HCT116 (cell line): ENCODE data around the gene RRAS2. TPM values are rescaled to one million over a fixed set of nuclear protein-coding genes. Genes with fewer than 3 reads are reported as not detected.

Experiments
- ATAC-seq: fragments of 200-7000 bp; cut with Tn5 transposase; 2 replicates; pipeline ENCODE4 v1.9.1; 2020; ENCODE audit warnings: mild to moderate bottlenecking, moderate library complexity
- BruUV-seq: library from RNA; stranded (reverse); fragments of 400-500 nt; replicated peaks from 2 replicates; lab custom pipeline; 2021; lab: Mats Ljungman, UMichigan
- CTCF ChIA-PET: fragments of 300-600 bp; sonication (Branson Sonifier 250); formaldehyde crosslinking; loops from one replicate; lab custom pipeline; 2021; ENCODE audit warnings: antibody characterized with exemption; lab: Charles Lee
- POLR2A ChIA-PET: fragments of 300-600, 350-600 bp; sonication (Branson Sonifier 250); formaldehyde crosslinking; loops from one replicate; lab custom pipeline; 2021; ENCODE audit warnings: antibody characterized with exemption; lab: Charles Lee
- RAD21 ChIA-PET, 2 experiments: fragments of 300-600 bp; sonication (Branson Sonifier 250); formaldehyde crosslinking; loops; one replicate each; lab custom pipeline; 2023; ENCODE audit warnings: low total read pairs in 2 of 2; ENCODE audit not compliant: uncharacterized antibody in 2 of 2, unreplicated experiment in 2 of 2, low non-redundant PET in 1 of 2; lab: Charles Lee
- DNase-seq: peaks from one replicate; pipeline ENCODE4 v3.0.0-alpha.2; 2010; ENCODE audit warnings: low read depth, low spot score
- H2AFZ ChIP-seq: fragments of 200-600 bp; shearing (Covaris generic), sonication (generic); 2 replicates; pipeline ENCODE4 v1.6.1; 2017; ENCODE audit warnings: low read depth, mixed run types, mixed read lengths, antibody characterized with exemption, low read length; ENCODE audit not compliant: poor library complexity, severe bottlenecking
- H3K27ac ChIP-seq: 2 replicates; pipeline ENCODE4 v1.5.1; 2012; ENCODE audit warnings: low read depth, low read length
- H3K27me3 ChIP-seq: fragments of 200-600 bp; sonication (generic); 2 replicates; pipeline ENCODE4 v1.6.1; 2016; ENCODE audit warnings: mixed run types, low read length, mixed read lengths; ENCODE audit not compliant: insufficient read depth
- H3K36me3 ChIP-seq, 2 experiments: fragments of 200-500 bp in 1 of 2; fragments of 200-600 bp in 1 of 2; sonication (Bioruptor generic) in 1 of 2; sonication (generic) in 1 of 2; 2 replicates each; pipeline versions ENCODE4 v1.5.1 to v1.6.1; 2014 to 2016; ENCODE audit warnings: low read length in 2 of 2, inconsistent platforms in 1 of 2, mixed read lengths in 1 of 2, mixed run types in 1 of 2; ENCODE audit not compliant: insufficient read depth in 2 of 2, control insufficient read depth in 1 of 2
- H3K4me1 ChIP-seq, 2 experiments: fragments of 200-600 bp in 1 of 2; sonication (generic) in 1 of 2; 2 replicates each; pipeline versions ENCODE4 v1.5.1 to v1.6.1; 2012 to 2017; ENCODE audit warnings: low read length in 2 of 2, inconsistent platforms in 1 of 2, mild to moderate bottlenecking in 1 of 2, mixed read lengths in 1 of 2, mixed run types in 1 of 2, moderate library complexity in 1 of 2; ENCODE audit not compliant: insufficient read depth in 2 of 2, control insufficient read depth in 1 of 2
- H3K4me2 ChIP-seq: fragments of 200-600 bp; sonication (generic); 2 replicates; pipeline ENCODE4 v1.6.1; 2017; ENCODE audit warnings: mixed run types, low read length, mixed read lengths
- H3K4me3 ChIP-seq, 2 experiments: fragments of 200-600 bp in 1 of 2; sonication (generic) in 1 of 2; replicated peaks in 1 of 2; 2 replicates each; pipeline ENCODE4 v1.5.1; 2011 to 2016; ENCODE audit warnings: low read length in 2 of 2, control low read depth in 1 of 2, low read depth in 1 of 2, mild to moderate bottlenecking in 1 of 2, mixed read lengths in 1 of 2, mixed run types in 1 of 2
- H3K79me2 ChIP-seq: fragments of 200-600 bp; sonication (generic); 2 replicates; pipeline ENCODE4 v1.6.1; 2017; ENCODE audit warnings: mild to moderate bottlenecking, mixed run types, low read length, moderate library complexity, mixed read lengths; ENCODE audit not compliant: insufficient read depth
- H3K9ac ChIP-seq: fragments of 200-600 bp; sonication (generic); 2 replicates; pipeline ENCODE4 v1.6.1; 2016; ENCODE audit warnings: low read length, mixed read lengths
- H3K9me2 ChIP-seq: fragments of 200-600 bp; sonication (generic), shearing (Covaris generic); 2 replicates; pipeline ENCODE4 v1.6.1; 2017; ENCODE audit warnings: mixed run types, mild to moderate bottlenecking, moderate library complexity; ENCODE audit not compliant: insufficient read depth
- H3K9me3 ChIP-seq, 2 experiments: fragments of 200-500 bp in 1 of 2; fragments of 200-600 bp in 1 of 2; sonication (Bioruptor generic) in 1 of 2; sonication (generic) in 1 of 2; 2 replicates each; pipeline ENCODE4 v1.6.1; 2014 to 2017; ENCODE audit warnings: low read length in 2 of 2, mixed read lengths in 2 of 2, inconsistent platforms in 1 of 2, low read depth in 1 of 2, mild to moderate bottlenecking in 1 of 2, mixed run types in 1 of 2, moderate library complexity in 1 of 2; ENCODE audit not compliant: control insufficient read depth in 1 of 2, insufficient read depth in 1 of 2
- H4K20me1 ChIP-seq: fragments of 200-600 bp; sonication (generic), shearing (Covaris generic); 2 replicates; pipeline ENCODE4 v1.6.1; 2017; ENCODE audit warnings: mixed run types, mild to moderate bottlenecking, moderate library complexity; ENCODE audit not compliant: insufficient read depth
- CBX3 ChIP-seq: IDR thresholded peaks from 2 replicates; pipeline ENCODE4 v1.6.1; 2012; ENCODE audit warnings: low read depth
- EGR1 ChIP-seq: IDR thresholded peaks from 2 replicates; pipeline ENCODE4 v1.6.1; 2012; ENCODE audit warnings: low read depth
- FOSL1 ChIP-seq: IDR thresholded peaks from 2 replicates; pipeline ENCODE4 v1.6.1; 2012; ENCODE audit warnings: low read depth
- SIN3A ChIP-seq: IDR thresholded peaks from 2 replicates; pipeline ENCODE4 v1.6.1; 2012; ENCODE audit warnings: low read depth
- YY1 ChIP-seq: IDR thresholded peaks from 2 replicates; pipeline ENCODE4 v1.6.1; 2011; ENCODE audit warnings: low read length, low read depth, moderate library complexity, mild to moderate bottlenecking; ENCODE audit not compliant: insufficient replicate concordance; ENCODE audit errors: extremely low read depth
- ZFX ChIP-seq: fragments of 450-650 bp; IDR thresholded peaks from 2 replicates; pipeline ENCODE4 v1.6.1; 2017
- intact Hi-C: fragments of 100-400 bp; cut with micrococcal nuclease; formaldehyde crosslinking; loops from 2 replicates; pipeline ENCODE4 v1.10.0; 2022
- total RNA-seq: library from RNA; stranded (reverse); gene quantifications from one replicate; pipeline ENCODE4 v1.2.1, GENCODE V29; 2021; ENCODE audit not compliant: unreplicated experiment
- TF ChIP-seq, protein P1 (sequence below): IDR thresholded peaks from 2 replicates; pipeline ENCODE4 v1.6.1; 2012; ENCODE audit warnings: low read depth
- TF ChIP-seq, protein P2 (sequence below), 3 experiments: fragments of 200-600 bp in 1 of 3; sonication (generic) in 1 of 3; IDR thresholded peaks in 2 of 3; conservative IDR thresholded peaks in 1 of 3; 2 replicates each; pipeline ENCODE4 v1.5.1; 2012 to 2017; ENCODE audit warnings: low read depth in 2 of 3, low read length in 2 of 3, antibody characterized with exemption in 1 of 3, borderline replicate concordance in 1 of 3, control low read depth in 1 of 3, mild to moderate bottlenecking in 1 of 3, mixed read lengths in 1 of 3, mixed run types in 1 of 3, moderate library complexity in 1 of 3; ENCODE audit not compliant: insufficient read depth in 1 of 3
- TF ChIP-seq, protein P3 (sequence below): IDR thresholded peaks from 2 replicates; pipeline ENCODE4 v1.6.1; 2012

The RRAS2 gene
- total RNA-seq, 1 experiment from 2014 or later: 54.5 TPM

DNA sequence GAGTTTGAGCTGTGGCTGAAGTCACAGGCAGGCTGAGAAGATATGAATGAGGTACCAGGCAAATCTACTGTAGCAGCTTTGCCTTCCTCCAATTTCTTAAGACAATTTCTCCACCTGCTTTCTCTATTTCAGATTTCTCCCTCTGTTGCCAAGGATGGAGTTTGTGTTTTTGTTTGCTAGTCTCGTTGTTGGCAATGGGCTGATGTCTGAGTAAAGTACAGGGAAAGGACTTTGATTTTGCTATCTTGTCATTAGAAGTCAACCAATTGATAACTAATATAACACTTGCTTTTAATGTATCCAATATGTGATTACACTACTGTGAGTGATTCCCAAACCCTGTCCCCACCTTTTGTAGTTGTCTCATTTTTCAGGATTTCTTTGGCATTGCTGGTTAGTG lies 40.1 kb upstream of the RRAS2 start:
- Histone ChIP-seq H3K27me3 (peaks cover 14% of the 10 kb centered on the region; the same call in 1 of the 2 replicates), H3K9ac (no peak overlapping the region), H3K4me1 (peaks cover 0 to 4% of the 10 kb centered on the region in 2 experiments; a peak in 2 of 4 replicates), H3K4me3 (no peak overlapping the region), H3K27ac (no peak overlapping the region), H2AFZ (no peak overlapping the region), H4K20me1 (no peaks in the 10 kb centered on the region), H3K79me2 (no peaks in the 10 kb centered on the region)
- BruUV-seq: no TSS peak
- POLR2A ChIA-PET: no interaction called here
- RAD21 ChIA-PET: no interaction called here
- DNase-seq: no peak
- no peak for ATAC-seq
- CTCF ChIA-PET: interaction anchor here (1.2 kb wide), 1 partner anchor 20 kb away, joined by 3 read pairs; no protein-coding TSS in a partner anchor
- intact Hi-C loops: no loop called here
- no peak for TF ChIP-seq SIN3A
- TF ChIP-seq, protein P1, sequence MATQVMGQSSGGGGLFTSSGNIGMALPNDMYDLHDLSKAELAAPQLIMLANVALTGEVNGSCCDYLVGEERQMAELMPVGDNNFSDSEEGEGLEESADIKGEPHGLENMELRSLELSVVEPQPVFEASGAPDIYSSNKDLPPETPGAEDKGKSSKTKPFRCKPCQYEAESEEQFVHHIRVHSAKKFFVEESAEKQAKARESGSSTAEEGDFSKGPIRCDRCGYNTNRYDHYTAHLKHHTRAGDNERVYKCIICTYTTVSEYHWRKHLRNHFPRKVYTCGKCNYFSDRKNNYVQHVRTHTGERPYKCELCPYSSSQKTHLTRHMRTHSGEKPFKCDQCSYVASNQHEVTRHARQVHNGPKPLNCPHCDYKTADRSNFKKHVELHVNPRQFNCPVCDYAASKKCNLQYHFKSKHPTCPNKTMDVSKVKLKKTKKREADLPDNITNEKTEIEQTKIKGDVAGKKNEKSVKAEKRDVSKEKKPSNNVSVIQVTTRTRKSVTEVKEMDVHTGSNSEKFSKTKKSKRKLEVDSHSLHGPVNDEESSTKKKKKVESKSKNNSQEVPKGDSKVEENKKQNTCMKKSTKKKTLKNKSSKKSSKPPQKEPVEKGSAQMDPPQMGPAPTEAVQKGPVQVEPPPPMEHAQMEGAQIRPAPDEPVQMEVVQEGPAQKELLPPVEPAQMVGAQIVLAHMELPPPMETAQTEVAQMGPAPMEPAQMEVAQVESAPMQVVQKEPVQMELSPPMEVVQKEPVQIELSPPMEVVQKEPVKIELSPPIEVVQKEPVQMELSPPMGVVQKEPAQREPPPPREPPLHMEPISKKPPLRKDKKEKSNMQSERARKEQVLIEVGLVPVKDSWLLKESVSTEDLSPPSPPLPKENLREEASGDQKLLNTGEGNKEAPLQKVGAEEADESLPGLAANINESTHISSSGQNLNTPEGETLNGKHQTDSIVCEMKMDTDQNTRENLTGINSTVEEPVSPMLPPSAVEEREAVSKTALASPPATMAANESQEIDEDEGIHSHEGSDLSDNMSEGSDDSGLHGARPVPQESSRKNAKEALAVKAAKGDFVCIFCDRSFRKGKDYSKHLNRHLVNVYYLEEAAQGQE: no peak
- no peak for TF ChIP-seq CBX3
- TF ChIP-seq FOSL1: no peak
- no peak for TF ChIP-seq YY1
- TF ChIP-seq, protein P2, sequence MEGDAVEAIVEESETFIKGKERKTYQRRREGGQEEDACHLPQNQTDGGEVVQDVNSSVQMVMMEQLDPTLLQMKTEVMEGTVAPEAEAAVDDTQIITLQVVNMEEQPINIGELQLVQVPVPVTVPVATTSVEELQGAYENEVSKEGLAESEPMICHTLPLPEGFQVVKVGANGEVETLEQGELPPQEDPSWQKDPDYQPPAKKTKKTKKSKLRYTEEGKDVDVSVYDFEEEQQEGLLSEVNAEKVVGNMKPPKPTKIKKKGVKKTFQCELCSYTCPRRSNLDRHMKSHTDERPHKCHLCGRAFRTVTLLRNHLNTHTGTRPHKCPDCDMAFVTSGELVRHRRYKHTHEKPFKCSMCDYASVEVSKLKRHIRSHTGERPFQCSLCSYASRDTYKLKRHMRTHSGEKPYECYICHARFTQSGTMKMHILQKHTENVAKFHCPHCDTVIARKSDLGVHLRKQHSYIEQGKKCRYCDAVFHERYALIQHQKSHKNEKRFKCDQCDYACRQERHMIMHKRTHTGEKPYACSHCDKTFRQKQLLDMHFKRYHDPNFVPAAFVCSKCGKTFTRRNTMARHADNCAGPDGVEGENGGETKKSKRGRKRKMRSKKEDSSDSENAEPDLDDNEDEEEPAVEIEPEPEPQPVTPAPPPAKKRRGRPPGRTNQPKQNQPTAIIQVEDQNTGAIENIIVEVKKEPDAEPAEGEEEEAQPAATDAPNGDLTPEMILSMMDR (IDR thresholded peaks at IDR 0.05 in 2 of 3, conservative IDR thresholded peaks at IDR 0.05 in 1 of 3; ENCODE audit: borderline replicate concordance in 1 of 3, insufficient read depth in 1 of 3, low read depth in 2 of 3, low read length in 2 of 3): no peak
- no peak for TF ChIP-seq ZFX
- no peak for TF ChIP-seq EGR1
- TF ChIP-seq, protein P3, sequence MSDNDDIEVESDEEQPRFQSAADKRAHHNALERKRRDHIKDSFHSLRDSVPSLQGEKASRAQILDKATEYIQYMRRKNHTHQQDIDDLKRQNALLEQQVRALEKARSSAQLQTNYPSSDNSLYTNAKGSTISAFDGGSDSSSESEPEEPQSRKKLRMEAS: no peak
- TF ChIP-seq, all 23 proteins: peak for 0
- Histone ChIP-seq H3K9me3 (no peaks in the 10 kb centered on the region), H3K9me2 (no peaks in the 10 kb centered on the region), H3K4me2 (no peak overlapping the region), H3K36me3 (no peaks in the 10 kb centered on the region)
